GM23338 (cell line): ENCODE measurements around the gene SCAPER. TPM values are rescaled to one million over a fixed set of nuclear protein-coding genes. Genes with fewer than 3 reads are reported as not detected.

Experiments used
- ATAC-seq: fragments of 200-7000 bp; cut with Tn5 transposase; 3 replicates; pipeline ENCODE4 v1.9.1; 2020
- DNase-seq: peaks from one replicate; pipeline ENCODE4 v3.0.0-alpha.2; 2015; ENCODE audit warnings: low spot score
- H2AFZ ChIP-seq: fragments of 200-600 bp; sonication (generic); 2 replicates; pipeline ENCODE4 v1.8.0; 2016; ENCODE audit warnings: antibody characterized with exemption, mild to moderate bottlenecking, moderate library complexity
- H3F3A ChIP-seq: fragments of 200-600 bp; sonication (generic); replicated peaks from 2 replicates; pipeline ENCODE4 v1.8.0; 2017; ENCODE audit warnings: antibody characterized with exemption, mixed run types, low read depth
- H3K27ac ChIP-seq: fragments of 200-600 bp; sonication (generic); 2 replicates; pipeline ENCODE4 v1.6.1; 2016; ENCODE audit warnings: low read depth
- H3K27me3 ChIP-seq: fragments of 200-600 bp; sonication (generic); 2 replicates; pipeline ENCODE4 v1.8.0; 2016; ENCODE audit warnings: mild to moderate bottlenecking, mixed run types, moderate library complexity; ENCODE audit not compliant: insufficient read depth
- H3K36me3 ChIP-seq: fragments of 200-600 bp; sonication (generic); 2 replicates; pipeline ENCODE4 v1.8.0; 2016; ENCODE audit warnings: mild to moderate bottlenecking; ENCODE audit not compliant: insufficient read depth
- H3K4me1 ChIP-seq: fragments of 200-600 bp; sonication (generic); 2 replicates; pipeline ENCODE4 v1.8.0; 2016; ENCODE audit warnings: mild to moderate bottlenecking, moderate library complexity; ENCODE audit not compliant: insufficient read depth
- H3K4me2 ChIP-seq: fragments of 200-600 bp; sonication (generic); 2 replicates; pipeline ENCODE4 v1.7.1; 2017; ENCODE audit warnings: mixed run types
- H3K4me3 ChIP-seq: fragments of 200-600 bp; sonication (generic); 2 replicates; pipeline ENCODE4 v1.6.1; 2016; ENCODE audit warnings: mixed run types
- H3K79me2 ChIP-seq: fragments of 200-600 bp; sonication (generic); replicated peaks from 2 replicates; pipeline ENCODE4 v1.8.0; 2017; ENCODE audit warnings: mild to moderate bottlenecking; ENCODE audit not compliant: insufficient read depth
- H3K9me2 ChIP-seq: fragments of 200-600 bp; sonication (generic); 2 replicates; pipeline ENCODE4 v1.8.0; 2017; ENCODE audit not compliant: insufficient read depth
- H4K20me1 ChIP-seq: fragments of 200-600 bp; sonication (generic); replicated peaks from 2 replicates; pipeline ENCODE4 v1.8.0; 2017; ENCODE audit warnings: mild to moderate bottlenecking; ENCODE audit not compliant: insufficient read depth
- H3K27ac Mint-ChIP-seq: 2 replicates; pipeline ENCODE4 v1.8.0; 2020; ENCODE audit warnings: inconsistent platforms, mild to moderate bottlenecking, moderate library complexity, mixed read lengths
- H3K27me3 Mint-ChIP-seq: 3 replicates; pipeline ENCODE4 v1.8.0; 2022; ENCODE audit warnings: low read depth, mild to moderate bottlenecking, moderate library complexity, mixed read lengths, inconsistent platforms; ENCODE audit not compliant: insufficient read depth, poor library complexity
- H3K36me3 Mint-ChIP-seq: 3 replicates; pipeline ENCODE4 v1.8.0; 2021; ENCODE audit warnings: low read depth, mild to moderate bottlenecking, inconsistent platforms, moderate library complexity, mixed read lengths
- H3K4me1 Mint-ChIP-seq: 3 replicates; pipeline ENCODE4 v1.8.0; 2020; ENCODE audit warnings: mild to moderate bottlenecking, inconsistent platforms, mixed read lengths
- H3K4me3 Mint-ChIP-seq: 3 replicates; pipeline ENCODE4 v1.8.0; 2021; ENCODE audit warnings: moderate library complexity, mild to moderate bottlenecking, inconsistent platforms, mixed read lengths
- H3K9me3 Mint-ChIP-seq: 3 replicates; pipeline ENCODE4 v1.8.0; 2020; ENCODE audit warnings: moderate library complexity, mild to moderate bottlenecking, inconsistent platforms, mixed read lengths
- CREB1 ChIP-seq: fragments of 250-450 bp; sonication (Bioruptor Pico); IDR thresholded peaks from 2 replicates; pipeline ENCODE4 v1.5.0; 2020; ENCODE audit warnings: low read depth, mild to moderate bottlenecking, moderate library complexity
- CTCF ChIP-seq, 2 experiments: fragments of 200-600 bp in 1 of 2; sonication (generic) in 1 of 2; conservative IDR thresholded peaks; 2 replicates each; pipeline versions ENCODE4 v1.5.1 to v1.6.1; 2016 to 2017; ENCODE audit warnings: antibody characterized with exemption in 2 of 2, low read depth in 2 of 2, mild to moderate bottlenecking in 2 of 2, moderate library complexity in 1 of 2
- ETS1 ChIP-seq: IDR thresholded peaks from 2 replicates; pipeline ENCODE4 v1.6.1; 2016; ENCODE audit warnings: antibody characterized with exemption
- EZH2 ChIP-seq: fragments of 200-600 bp; sonication (generic); IDR thresholded peaks from one replicate; pipeline ENCODE4 v1.8.0; 2017; ENCODE audit warnings: antibody characterized with exemption, mild to moderate bottlenecking, low read depth; ENCODE audit not compliant: unreplicated experiment
- EZH2phosphoT487 ChIP-seq: fragments of 200-600 bp; sonication (generic); IDR thresholded peaks from one replicate; pipeline ENCODE4 v1.8.1; 2018; ENCODE audit warnings: antibody characterized with exemption; ENCODE audit not compliant: unreplicated experiment
- JUNB ChIP-seq: IDR thresholded peaks from one replicate; pipeline ENCODE4 v1.6.1; 2016; ENCODE audit warnings: antibody characterized with exemption; ENCODE audit not compliant: unreplicated experiment
- NANOG ChIP-seq: IDR thresholded peaks from 2 replicates; pipeline ENCODE4 v1.6.1; 2016; ENCODE audit warnings: antibody characterized with exemption, borderline replicate concordance
- POLR2AphosphoS5 ChIP-seq: IDR thresholded peaks from 2 replicates; pipeline ENCODE4 v1.6.1; 2016; ENCODE audit warnings: antibody characterized with exemption, low read depth
- REST ChIP-seq: IDR thresholded peaks from one replicate; pipeline ENCODE4 v1.6.1; 2018; ENCODE audit warnings: antibody characterized with exemption; ENCODE audit not compliant: unreplicated experiment
- STAT1 ChIP-seq: IDR thresholded peaks from one replicate; pipeline ENCODE4 v1.6.1; 2016; ENCODE audit warnings: antibody characterized with exemption; ENCODE audit not compliant: unreplicated experiment
- ZNF114 ChIP-seq: fragments of 250-450 bp; sonication (Bioruptor Pico); IDR thresholded peaks from 2 replicates; pipeline ENCODE4 v1.5.0; 2020; ENCODE audit warnings: mild to moderate bottlenecking, moderate library complexity
- ZNF331 ChIP-seq: fragments of 250-450 bp; sonication (Bioruptor Pico); IDR thresholded peaks from 2 replicates; pipeline ENCODE4 v1.5.0; 2020; ENCODE audit warnings: low read depth, mild to moderate bottlenecking, moderate library complexity
- ZNF462 ChIP-seq: fragments of 250-450 bp; sonication (Bioruptor Pico); IDR thresholded peaks from 2 replicates; pipeline ENCODE4 v1.5.0; 2020; ENCODE audit warnings: mild to moderate bottlenecking, moderate library complexity
- polyA plus RNA-seq: library from polyadenylated mRNA; unstranded; fragments of >200 nt; fragmentation: Nextera tagmentation; extraction: Ambion mirVana; gene quantifications from 2 replicates; pipeline ENCODE4 v1.2.1, GENCODE V29; 2016
- total RNA-seq: library from RNA; depleted of rRNA; stranded (reverse); fragments of >200 nt; shearing (Covaris generic); gene quantifications from 2 replicates; pipeline ENCODE4 v1.2.3, GENCODE V29; 2014

Gene SCAPER
- total and polyA plus RNA-seq, 2 experiments from 2014 or later: 9.1 to 17.6 TPM

- DNase-seq (no peak), ATAC-seq (no peak)
- Histone ChIP-seq H3K4me3 (no peak overlapping the region), H3K9me2 (no peaks in the 10 kb centered on the region), H2AFZ (no peak overlapping the region), H3F3A (no peaks in the 10 kb centered on the region), H3K79me2 (no peaks in the 10 kb centered on the region), H3K27ac (no peak overlapping the region), H3K4me2 (no peak overlapping the region), H3K27me3 (no peaks in the 10 kb centered on the region), H4K20me1 (no peaks in the 10 kb centered on the region; the same call in 1 of the 2 replicates), H3K36me3 (no peaks in the 10 kb centered on the region), H3K4me1 (no peaks in the 10 kb centered on the region)
- Mint-ChIP-seq H3K4me3 (no peak overlapping the region), H3K27me3 (peaks cover 2% of the 10 kb centered on the region), H3K4me1 (no peaks in the 10 kb centered on the region), H3K9me3 (no peaks in the 10 kb centered on the region), H3K27ac (no peak overlapping the region), H3K36me3 (no peaks in the 10 kb centered on the region)
- TF ChIP-seq EZH2phosphoT487: no peak
- no peak for TF ChIP-seq REST
- no peak for TF ChIP-seq CREB1 (CRISPR knock-in tag)
- no peak for TF ChIP-seq CTCF (conservative IDR thresholded peaks at IDR 0.05; ENCODE audit: low read depth in 2 of 2)
- no peak for TF ChIP-seq POLR2AphosphoS5
- TF ChIP-seq ZNF462 (CRISPR knock-in tag): no peak
- no peak for TF ChIP-seq ETS1
- no peak for TF ChIP-seq NANOG
- no peak for TF ChIP-seq STAT1
- TF ChIP-seq ZNF331 (CRISPR knock-in tag): no peak
- no peak for TF ChIP-seq EZH2
- TF ChIP-seq ZNF114 (CRISPR knock-in tag): no peak
- TF ChIP-seq JUNB: no peak
These were observed 541.9 kb downstream of the SCAPER start for GRCh38 chr15:76363251-76363650.
